Activated naive CD8-positive, alpha-beta T cell treated with anti-CD3 and anti-CD28 coated beads, Interleukin-2, amount 50 U/mL, for 24 hours (primary cell): ENCODE measurements around the gene OR6C2.
"Not testable (repeated sequence)": the region's sequence is repeated elsewhere in the genome, so short reads cannot be mapped to it uniquely, and the experiment has no call there.

Experiments used
- ATAC-seq: fragments of 150-1000 bp; cut with Tn5 transposase; one replicate; pipeline ENCODE4 v1.10.0; 2021
- DNase-seq: peaks from one replicate; pipeline ENCODE4 v3.0.0; 2021
- H3K27ac Mint-ChIP-seq: one replicate; pipeline ENCODE4 v1.8.0; 2021; ENCODE audit warnings: mild to moderate bottlenecking, mixed read lengths
- H3K27me3 Mint-ChIP-seq: one replicate; pipeline ENCODE4 v1.8.0; 2021; ENCODE audit warnings: mixed read lengths
- H3K36me3 Mint-ChIP-seq: one replicate; pipeline ENCODE4 v1.8.0; 2021; ENCODE audit warnings: low read depth, mixed read lengths
- H3K4me1 Mint-ChIP-seq: one replicate; pipeline ENCODE4 v1.8.0; 2021; ENCODE audit warnings: mixed read lengths
- H3K4me3 Mint-ChIP-seq: one replicate; pipeline ENCODE4 v1.8.0; 2021; ENCODE audit warnings: mild to moderate bottlenecking, moderate library complexity, mixed read lengths
- H3K9me3 Mint-ChIP-seq: one replicate; pipeline ENCODE4 v1.8.0; 2021; ENCODE audit warnings: mixed read lengths

Gene OR6C2

GRCh38 chr12:55445357-55445756, 1.5 kb downstream of the OR6C2 start:
- H3K9me3 Mint-ChIP-seq = peaks cover 2% of the 10 kb centered on the region
- ATAC-seq = no peak
- no peaks in the 10 kb centered on the region for H3K4me1 Mint-ChIP-seq

GRCh38 chr12:55446326-55446725, 2.5 kb downstream of the OR6C2 start:
- Mint-ChIP-seq H3K9me3 (no peaks in the 10 kb centered on the region), H3K4me1 (no peaks in the 10 kb centered on the region), H3K4me3 (no peak overlapping the region), H3K27me3 (peaks cover 6% of the 10 kb centered on the region), H3K27ac (no peak overlapping the region), H3K36me3 (no peaks in the 10 kb centered on the region)
- DNase-seq = no peak
- ATAC-seq = no peak

More at GRCh38 chr12:55445357-55445756, 1.5 kb downstream of the OR6C2 start:
- H3K36me3 Mint-ChIP-seq = no peaks in the 10 kb centered on the region
- H3K27ac Mint-ChIP-seq = no peak overlapping the region
- peaks cover 6% of the 10 kb centered on the region for H3K27me3 Mint-ChIP-seq
- no peak overlapping the region for H3K4me3 Mint-ChIP-seq
- no peak for DNase-seq

- DNase-seq = no peak
- no peaks in the 10 kb centered on the region for H3K9me3 Mint-ChIP-seq
- H3K4me3 Mint-ChIP-seq = no peak overlapping the region
- H3K27me3 Mint-ChIP-seq = peaks cover 9% of the 10 kb centered on the region
- no peaks in the 10 kb centered on the region for H3K4me1 Mint-ChIP-seq
- no peak overlapping the region for H3K27ac Mint-ChIP-seq
- no peaks in the 10 kb centered on the region for H3K36me3 Mint-ChIP-seq
- no peak for ATAC-seq
Observed at GRCh38 chr12:55448825-55449224, 4.9 kb downstream of the OR6C2 start.

- peaks cover 26% of the 10 kb centered on the region for H3K27me3 Mint-ChIP-seq
- not testable (repeated sequence) for ATAC-seq, H3K4me3 Mint-ChIP-seq, H3K9me3 Mint-ChIP-seq, H3K27ac Mint-ChIP-seq, H3K4me1 Mint-ChIP-seq, DNase-seq, H3K36me3 Mint-ChIP-seq
Observed at GRCh38 chr12:55464926-55465325, 21.1 kb downstream of the OR6C2 start.

- H3K4me1 Mint-ChIP-seq = peaks cover 2% of the 10 kb centered on the region
- peaks cover 3% of the 10 kb centered on the region for H3K9me3 Mint-ChIP-seq
- peaks cover 19% of the 10 kb centered on the region for H3K27me3 Mint-ChIP-seq
- no peak for ATAC-seq
- H3K27ac Mint-ChIP-seq = no peak overlapping the region
- DNase-seq = no peak
- no peaks in the 10 kb centered on the region for H3K36me3 Mint-ChIP-seq
- no peak overlapping the region for H3K4me3 Mint-ChIP-seq
Observed at GRCh38 chr12:55467836-55468235, 24.0 kb downstream of the OR6C2 start.

GRCh38 chr12:55469291-55469690, 25.4 kb downstream of the OR6C2 start:
- Mint-ChIP-seq H3K9me3 (no peaks in the 10 kb centered on the region), H3K27ac (no peak overlapping the region), H3K36me3 (no peaks in the 10 kb centered on the region), H3K4me1 (peaks cover 2% of the 10 kb centered on the region), H3K4me3 (no peak overlapping the region), H3K27me3 (peaks cover 17% of the 10 kb centered on the region)
- ATAC-seq (no peak), DNase-seq (no peak)

GRCh38 chr12:55470088-55470829, 26.4 kb downstream of the OR6C2 start, which contains the start of gene OR6C70:
Gene OR6C70, minus strand, starts transcription at chr12:55470138. Its CDS starts 0 bp downstream, at chr12:55470138.
- no peak for ATAC-seq
- H3K9me3 Mint-ChIP-seq = no peaks in the 10 kb centered on the region
- H3K4me3 Mint-ChIP-seq = no peak within 1 kb of the TSS
- H3K4me1 Mint-ChIP-seq = peaks cover 2% of the 10 kb centered on the region
- no peak within 1 kb of the TSS for H3K27ac Mint-ChIP-seq
- H3K36me3 Mint-ChIP-seq = no peaks in the 10 kb centered on the region
- no peak for DNase-seq
- H3K27me3 Mint-ChIP-seq = peaks cover 17% of the 10 kb centered on the region

GRCh38 chr12:55472264-55472663, 28.4 kb downstream of the OR6C2 start:
- H3K36me3 Mint-ChIP-seq = no peaks in the 10 kb centered on the region
- peaks cover 12% of the 10 kb centered on the region for H3K27me3 Mint-ChIP-seq
- no peaks in the 10 kb centered on the region for H3K9me3 Mint-ChIP-seq
- DNase-seq (no peak), ATAC-seq (no peak)
- H3K27ac Mint-ChIP-seq = no peak overlapping the region
- H3K4me3 Mint-ChIP-seq = no peak overlapping the region
- no peaks in the 10 kb centered on the region for H3K4me1 Mint-ChIP-seq

- not testable (repeated sequence) for H3K4me3 Mint-ChIP-seq, DNase-seq, H3K9me3 Mint-ChIP-seq, H3K4me1 Mint-ChIP-seq, H3K27ac Mint-ChIP-seq, ATAC-seq, H3K36me3 Mint-ChIP-seq
- H3K27me3 Mint-ChIP-seq = peaks cover 16% of the 10 kb centered on the region
Observed at GRCh38 chr12:55479136-55479535, 35.3 kb downstream of the OR6C2 start.

GRCh38 chr12:55484284-55484683, 40.4 kb downstream of the OR6C2 start:
- H3K27me3 Mint-ChIP-seq = peaks cover 14% of the 10 kb centered on the region
- H3K4me3 Mint-ChIP-seq, H3K36me3 Mint-ChIP-seq, H3K27ac Mint-ChIP-seq, H3K4me1 Mint-ChIP-seq, ATAC-seq, DNase-seq, H3K9me3 Mint-ChIP-seq: not testable (repeated sequence)

GRCh38 chr12:55492078-55492477, 48.2 kb downstream of the OR6C2 start, which contains the start of gene OR6C68:
Gene OR6C68, plus strand, starts transcription at chr12:55492378. Its CDS starts 0 bp downstream, at chr12:55492378.
- Mint-ChIP-seq H3K4me3 (no peak within 1 kb of the TSS), H3K9me3 (no peaks in the 10 kb centered on the region), H3K36me3 (no peaks in the 10 kb centered on the region), H3K27ac (no peak within 1 kb of the TSS), H3K4me1 (no peaks in the 10 kb centered on the region), H3K27me3 (peaks cover 17% of the 10 kb centered on the region)
- ATAC-seq = no peak
- DNase-seq = no peak

- Mint-ChIP-seq H3K36me3 (no peaks in the 10 kb centered on the region), H3K9me3 (no peaks in the 10 kb centered on the region), H3K4me3 (no peak overlapping the region), H3K4me1 (no peaks in the 10 kb centered on the region), H3K27ac (no peak overlapping the region), H3K27me3 (peaks cover 19% of the 10 kb centered on the region)
- no peak for ATAC-seq
- DNase-seq = no peak
Observed at GRCh38 chr12:55495490-55495889, 51.6 kb downstream of the OR6C2 start.

- peaks cover 8% of the 10 kb centered on the region for H3K27me3 Mint-ChIP-seq
- H3K36me3 Mint-ChIP-seq = no peaks in the 10 kb centered on the region
- no peak for ATAC-seq
- no peaks in the 10 kb centered on the region for H3K4me1 Mint-ChIP-seq
- no peak overlapping the region for H3K4me3 Mint-ChIP-seq
- no peak overlapping the region for H3K27ac Mint-ChIP-seq
- no peaks in the 10 kb centered on the region for H3K9me3 Mint-ChIP-seq
- no peak for DNase-seq
Observed at GRCh38 chr12:55499231-55499630, 55.4 kb downstream of the OR6C2 start.

- H3K36me3 Mint-ChIP-seq = no peaks in the 10 kb centered on the region
- H3K9me3 Mint-ChIP-seq = no peaks in the 10 kb centered on the region
- no peak overlapping the region for H3K27ac Mint-ChIP-seq
- no peaks in the 10 kb centered on the region for H3K4me1 Mint-ChIP-seq
- no peak for DNase-seq
- no peak for ATAC-seq
- no peak overlapping the region for H3K4me3 Mint-ChIP-seq
- peaks cover 8% of the 10 kb centered on the region for H3K27me3 Mint-ChIP-seq
Observed at GRCh38 chr12:55499810-55500252, 56.0 kb downstream of the OR6C2 start.

GRCh38 chr12:55501601-55502000, 57.7 kb downstream of the OR6C2 start:
- no peak for DNase-seq
- H3K4me1 Mint-ChIP-seq = no peaks in the 10 kb centered on the region
- no peak for ATAC-seq
- no peaks in the 10 kb centered on the region for H3K9me3 Mint-ChIP-seq
- peaks cover 5% of the 10 kb centered on the region for H3K27me3 Mint-ChIP-seq
- no peaks in the 10 kb centered on the region for H3K36me3 Mint-ChIP-seq
- no peak overlapping the region for H3K27ac Mint-ChIP-seq
- H3K4me3 Mint-ChIP-seq = no peak overlapping the region
